Brain microvascular endothelial cell (primary cell): Measurements from ENCODE around the gene RCAN3.

Experiments
- DNase-seq: peaks from one replicate; pipeline ENCODE4 v3.0.0-alpha.2; 2020
- H3K27ac ChIP-seq: fragments of 250-450 bp; sonication (Bioruptor Pico); 2 replicates; pipeline ENCODE4 v1.5.1; 2020; ENCODE audit warnings: mild to moderate bottlenecking, moderate library complexity
- H3K27me3 ChIP-seq: fragments of 250-450 bp; sonication (Bioruptor Pico); replicated peaks from 2 replicates; pipeline ENCODE4 v1.5.1; 2020; ENCODE audit warnings: mild to moderate bottlenecking
- H3K36me3 ChIP-seq: fragments of 250-450 bp; sonication (Bioruptor Pico); replicated peaks from 2 replicates; pipeline ENCODE4 v1.5.1; 2020; ENCODE audit warnings: mild to moderate bottlenecking
- H3K4me3 ChIP-seq: 2 replicates; pipeline ENCODE4 v1.5.1; 2011; ENCODE audit warnings: low read depth, mild to moderate bottlenecking, control low read depth, low read length, moderate library complexity
- in situ Hi-C: cut with HindIII; loops from 2 replicates; pipeline ENCODE4 v1.10.0; 2017; ENCODE audit warnings: low sequenced_read_pairs, low pct_ligation_motif_present
- TF ChIP-seq, protein P1 (sequence below): IDR thresholded peaks from 2 replicates; pipeline ENCODE4 v1.5.1; 2011; ENCODE audit warnings: low read depth, mild to moderate bottlenecking, moderate library complexity, low read length, control low read depth, inconsistent platforms; ENCODE audit errors: missing control alignments

RCAN3 gene

GRCh38 chr1:24558455-24558854, 55.8 kb downstream of the RCAN3 start:
- Histone ChIP-seq H3K36me3 (no peaks in the 10 kb centered on the region), H3K27me3 (peaks cover 8% of the 10 kb centered on the region), H3K27ac (no peak overlapping the region), H3K4me3 (no peak overlapping the region)
- in situ Hi-C loops, result no loop called here
- DNase-seq, result no peak
- TF ChIP-seq, protein P1, sequence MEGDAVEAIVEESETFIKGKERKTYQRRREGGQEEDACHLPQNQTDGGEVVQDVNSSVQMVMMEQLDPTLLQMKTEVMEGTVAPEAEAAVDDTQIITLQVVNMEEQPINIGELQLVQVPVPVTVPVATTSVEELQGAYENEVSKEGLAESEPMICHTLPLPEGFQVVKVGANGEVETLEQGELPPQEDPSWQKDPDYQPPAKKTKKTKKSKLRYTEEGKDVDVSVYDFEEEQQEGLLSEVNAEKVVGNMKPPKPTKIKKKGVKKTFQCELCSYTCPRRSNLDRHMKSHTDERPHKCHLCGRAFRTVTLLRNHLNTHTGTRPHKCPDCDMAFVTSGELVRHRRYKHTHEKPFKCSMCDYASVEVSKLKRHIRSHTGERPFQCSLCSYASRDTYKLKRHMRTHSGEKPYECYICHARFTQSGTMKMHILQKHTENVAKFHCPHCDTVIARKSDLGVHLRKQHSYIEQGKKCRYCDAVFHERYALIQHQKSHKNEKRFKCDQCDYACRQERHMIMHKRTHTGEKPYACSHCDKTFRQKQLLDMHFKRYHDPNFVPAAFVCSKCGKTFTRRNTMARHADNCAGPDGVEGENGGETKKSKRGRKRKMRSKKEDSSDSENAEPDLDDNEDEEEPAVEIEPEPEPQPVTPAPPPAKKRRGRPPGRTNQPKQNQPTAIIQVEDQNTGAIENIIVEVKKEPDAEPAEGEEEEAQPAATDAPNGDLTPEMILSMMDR, result no peak

DNA sequence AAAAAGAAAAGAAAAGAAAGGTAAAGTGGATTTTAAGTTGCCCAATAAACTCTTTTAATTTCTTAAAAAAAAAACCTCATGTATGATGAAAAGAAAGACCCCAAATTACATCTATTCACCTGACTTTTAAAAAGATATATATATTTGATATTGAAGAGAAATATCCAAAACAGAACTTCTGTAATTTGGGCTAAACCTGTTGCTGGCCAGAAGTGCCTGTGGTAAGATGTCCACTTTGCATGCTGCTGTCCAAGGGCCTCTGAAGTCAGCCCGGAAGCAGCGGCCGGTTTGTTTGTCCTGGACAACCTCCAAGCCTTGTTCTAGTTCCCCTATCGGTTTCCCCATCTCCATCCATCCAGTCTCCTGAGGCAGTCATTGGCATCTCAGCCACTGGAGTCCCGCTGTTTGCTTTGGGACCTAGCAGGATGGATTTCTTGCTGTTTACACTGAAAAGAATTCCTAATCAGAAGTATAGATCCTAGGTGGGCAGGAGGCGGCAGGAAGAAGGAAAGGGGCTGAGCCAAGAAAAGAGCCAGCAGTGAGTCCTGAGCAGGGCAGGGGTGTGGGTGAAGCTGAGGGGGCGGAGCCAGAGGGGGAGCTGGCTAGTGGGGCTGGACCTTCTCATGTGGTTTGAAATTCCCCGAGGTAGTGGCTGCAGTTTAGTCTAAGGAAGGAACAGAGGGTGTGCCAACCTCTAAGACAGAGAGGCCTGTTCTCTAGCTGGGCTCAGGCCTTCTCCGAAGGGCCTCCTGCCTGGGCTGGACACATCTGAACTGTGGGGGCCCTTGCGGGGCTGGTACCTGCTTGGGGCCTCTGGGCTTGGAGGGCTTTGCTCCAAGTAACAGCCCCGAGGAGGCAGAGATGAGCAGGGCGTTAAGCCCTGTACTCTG, 56.5 kb downstream of the RCAN3 start:
- in situ Hi-C loops, result no loop called here
- no peak overlapping the region for H3K27ac ChIP-seq
- no peaks in the 10 kb centered on the region for H3K36me3 ChIP-seq
- DNase-seq, result peak; percentile 82
- no peak overlapping the region for H3K4me3 ChIP-seq
- TF ChIP-seq, protein P1, result peak; percentile 8
- H3K27me3 ChIP-seq, result peaks cover 8% of the 10 kb centered on the region

DNA sequence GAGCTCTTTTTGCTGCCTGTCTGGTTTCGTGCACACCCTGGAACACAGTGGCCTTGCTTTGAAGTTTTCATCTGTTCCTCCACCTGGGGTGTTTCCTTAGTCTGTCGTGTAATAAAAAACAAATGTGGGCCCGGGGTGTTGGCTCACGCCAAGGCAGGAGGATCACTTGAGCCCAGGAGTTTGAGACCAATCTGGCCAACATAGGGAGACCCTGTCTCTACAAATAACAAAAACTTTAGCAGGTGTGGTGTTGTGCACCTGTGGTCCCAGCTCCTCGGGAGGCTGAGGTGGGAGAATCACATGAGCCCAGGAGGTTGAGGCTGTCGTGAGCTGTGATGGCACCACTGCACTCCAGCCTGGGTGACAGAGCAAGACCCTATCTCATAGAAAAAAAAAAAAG, 57.7 kb downstream of the RCAN3 start:
- Histone ChIP-seq H3K27me3 (peaks cover 8% of the 10 kb centered on the region), H3K27ac (no peak overlapping the region), H3K36me3 (no peaks in the 10 kb centered on the region), H3K4me3 (no peak overlapping the region)
- no peak for DNase-seq
- TF ChIP-seq, protein P1, result no peak
- in situ Hi-C loops, result no loop called here

- in situ Hi-C loops, result no loop called here
- H3K4me3 ChIP-seq, result no peak overlapping the region
- H3K27ac ChIP-seq, result no peak overlapping the region
- TF ChIP-seq, protein P1, result no peak
- H3K36me3 ChIP-seq, result no peaks in the 10 kb centered on the region
- H3K27me3 ChIP-seq, result no peaks in the 10 kb centered on the region
- no peak for DNase-seq
These were observed 60.0 kb downstream of the RCAN3 start for GRCh38 chr1:24562625-24563024.

DNA sequence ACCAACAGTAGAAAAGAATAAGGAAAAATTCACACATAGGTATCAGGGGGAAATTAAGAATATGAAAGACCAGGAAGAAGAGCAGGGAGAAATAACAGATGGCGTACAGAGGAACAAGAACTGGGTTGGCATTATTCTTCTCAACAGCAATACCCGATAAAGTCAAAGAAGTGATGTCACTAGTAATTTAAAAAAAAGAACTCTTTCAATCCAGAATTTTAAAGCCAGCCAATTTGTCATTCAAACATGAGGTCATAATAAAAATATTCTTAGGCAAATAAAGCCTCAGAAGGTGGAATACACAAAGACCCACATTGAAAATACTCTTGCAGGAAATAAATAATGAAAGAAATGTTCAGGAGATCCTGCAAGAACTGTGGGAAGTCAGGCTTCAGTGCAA, 62.1 kb downstream of the RCAN3 start:
- H3K36me3 ChIP-seq, result no peaks in the 10 kb centered on the region
- H3K27ac ChIP-seq, result no peak overlapping the region
- TF ChIP-seq, protein P1, result no peak
- in situ Hi-C loops, result no loop called here
- no peaks in the 10 kb centered on the region for H3K27me3 ChIP-seq
- DNase-seq, result no peak
- H3K4me3 ChIP-seq, result no peak overlapping the region

DNA sequence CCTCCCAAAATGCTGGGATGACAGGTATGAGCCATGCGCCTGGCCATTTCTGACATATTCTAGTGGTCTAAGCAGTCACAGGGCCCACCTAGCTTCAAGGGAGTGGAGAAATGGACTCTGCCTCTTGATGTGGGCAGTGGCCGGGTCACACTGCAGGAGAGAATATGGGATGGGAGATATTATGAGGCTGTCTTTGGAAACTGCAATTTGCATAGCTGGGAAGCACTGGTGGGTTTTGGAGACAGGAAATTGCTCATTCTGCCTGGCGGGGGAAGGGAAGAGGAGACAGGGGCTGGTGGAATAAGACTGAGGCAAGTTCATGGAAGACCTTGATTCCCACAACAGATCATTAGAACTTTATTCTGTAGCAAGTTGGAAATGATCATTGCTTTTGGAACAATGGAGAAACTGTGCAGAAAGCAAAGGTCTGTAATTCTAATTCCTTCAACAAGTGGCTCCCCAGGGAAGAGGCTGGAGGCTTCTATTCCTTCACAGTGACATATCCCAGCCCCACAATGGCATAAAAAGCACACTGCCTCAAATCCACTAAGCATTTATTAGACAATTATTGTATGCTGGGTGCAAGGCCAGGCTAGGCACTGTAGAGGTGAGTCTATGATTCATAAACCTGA, 63.7 kb downstream of the RCAN3 start:
- in situ Hi-C loops, result no loop called here
- no peak overlapping the region for H3K27ac ChIP-seq
- DNase-seq, result no peak
- no peaks in the 10 kb centered on the region for H3K36me3 ChIP-seq
- H3K4me3 ChIP-seq, result no peak overlapping the region
- TF ChIP-seq, protein P1, result no peak
- H3K27me3 ChIP-seq, result no peaks in the 10 kb centered on the region
